GM18858 (cell line): ENCODE results near the gene PLCB1.

ENCODE experiments used
- ATAC-seq: cut with Tn5 transposase; IDR thresholded peaks from one replicate; pipeline ENCODE4 v1.9.1; 2021; ENCODE audit not compliant: unreplicated experiment

Gene PLCB1

GRCh38 chr20:8903655-8904605 lies 771.9 kb downstream of the PLCB1 start:
- ATAC-seq: no peak

DNA sequence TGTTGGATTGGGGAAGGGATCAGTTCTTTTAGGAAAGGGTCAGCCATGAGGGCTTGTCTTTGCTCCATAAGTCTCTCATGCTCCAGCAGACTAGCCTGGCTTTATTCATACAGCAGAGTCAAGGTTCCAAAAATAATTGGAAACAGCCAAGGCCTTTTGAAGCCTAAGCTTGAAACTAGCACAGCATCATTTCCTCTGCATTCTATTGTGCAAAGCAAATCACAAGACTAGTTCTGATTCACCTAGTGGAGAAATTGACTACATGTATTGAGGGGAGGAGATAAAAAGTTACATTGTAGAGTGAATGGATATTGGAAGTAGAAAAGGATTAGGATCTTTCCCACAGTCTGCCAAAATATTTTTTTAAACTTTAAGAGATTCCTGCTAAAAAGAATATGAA lies 777.5 kb downstream of the PLCB1 start:
- no peak for ATAC-seq

DNA sequence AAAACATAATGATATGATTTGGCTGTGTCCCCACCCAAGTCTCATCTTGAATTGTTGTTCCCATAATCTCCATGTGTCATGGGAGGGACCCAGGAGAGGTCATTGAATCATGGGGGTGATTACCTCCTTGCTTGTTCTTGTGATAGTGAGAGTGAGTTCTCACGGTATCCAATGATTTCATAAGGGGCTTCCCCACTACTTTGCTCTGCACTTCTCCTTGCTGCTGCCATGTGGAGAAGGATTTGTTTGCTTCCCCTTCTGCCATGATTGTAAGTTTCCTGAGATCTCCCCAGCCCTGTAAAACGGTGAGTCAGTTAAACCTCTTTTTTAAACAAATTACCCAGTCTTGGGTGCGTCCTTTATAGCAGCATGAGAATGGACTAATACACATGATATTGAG lies 780.0 kb downstream of the PLCB1 start:
- no peak for ATAC-seq

GRCh38 chr20:8912731-8913130 lies 780.7 kb downstream of the PLCB1 start:
- no peak for ATAC-seq

GRCh38 chr20:8913456-8913855 lies 781.4 kb downstream of the PLCB1 start:
- ATAC-seq: no peak

DNA sequence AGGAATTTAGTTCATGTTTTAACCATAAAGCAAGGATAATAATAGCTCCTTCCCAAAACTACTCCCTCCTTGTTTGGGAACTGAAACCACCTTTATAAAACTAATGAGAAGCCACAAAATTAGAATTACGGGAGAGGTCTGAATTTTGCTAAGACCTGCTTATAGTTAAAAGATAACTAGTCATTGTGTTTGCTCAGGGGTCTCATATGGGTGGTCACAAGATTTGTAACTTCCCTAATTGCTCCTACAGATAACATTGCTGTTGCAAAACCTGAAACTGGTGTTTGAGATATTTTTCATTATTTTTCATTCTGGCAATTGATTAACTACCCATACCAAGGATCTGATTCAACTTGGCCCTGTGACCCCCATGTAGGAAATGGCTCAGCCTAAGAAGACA lies 782.4 kb downstream of the PLCB1 start:
- no peak for ATAC-seq

DNA sequence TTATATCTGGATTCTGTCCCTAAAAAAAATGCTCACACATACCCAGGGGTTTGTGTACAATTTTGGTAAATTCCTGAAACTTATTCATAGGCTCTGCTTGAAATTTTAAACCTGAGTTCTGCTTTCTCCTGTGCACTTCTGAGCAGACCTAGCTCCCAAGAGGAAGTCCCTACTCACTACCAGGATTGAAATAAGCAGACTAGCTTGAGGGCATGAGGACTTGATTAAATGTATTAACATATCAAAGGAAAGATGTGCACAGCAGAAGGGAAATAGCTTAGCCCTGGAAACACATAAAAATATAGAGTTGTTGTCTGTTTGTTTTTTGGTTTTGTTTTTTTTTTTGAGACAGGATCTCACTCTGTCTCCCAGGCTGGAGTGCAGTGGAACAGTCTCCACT lies 785.0 kb downstream of the PLCB1 start:
- ATAC-seq: no peak

DNA sequence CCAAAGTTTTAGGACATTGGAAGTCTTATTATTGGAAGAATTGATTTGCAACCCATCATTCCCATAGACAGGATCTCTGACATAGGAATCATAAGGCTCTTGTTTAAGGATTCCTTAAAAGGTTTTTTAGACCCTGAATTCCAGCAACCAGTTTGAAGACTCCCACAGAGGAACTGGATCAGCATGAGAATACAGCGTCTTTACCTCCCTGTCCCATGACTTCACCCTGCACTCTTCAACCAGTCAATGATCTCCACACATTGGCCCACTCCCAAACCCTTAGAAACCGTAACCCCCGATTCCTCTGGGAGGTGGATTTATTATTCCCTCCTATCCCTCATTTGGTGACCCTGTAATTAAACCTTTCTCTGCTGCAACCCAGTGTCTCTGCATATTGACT lies 786.1 kb downstream of the PLCB1 start:
- ATAC-seq: no peak

GRCh38 chr20:8924539-8924938 lies 792.5 kb downstream of the PLCB1 start:
- no peak for ATAC-seq

GRCh38 chr20:8930726-8931125 lies 798.7 kb downstream of the PLCB1 start:
- no peak for ATAC-seq

DNA sequence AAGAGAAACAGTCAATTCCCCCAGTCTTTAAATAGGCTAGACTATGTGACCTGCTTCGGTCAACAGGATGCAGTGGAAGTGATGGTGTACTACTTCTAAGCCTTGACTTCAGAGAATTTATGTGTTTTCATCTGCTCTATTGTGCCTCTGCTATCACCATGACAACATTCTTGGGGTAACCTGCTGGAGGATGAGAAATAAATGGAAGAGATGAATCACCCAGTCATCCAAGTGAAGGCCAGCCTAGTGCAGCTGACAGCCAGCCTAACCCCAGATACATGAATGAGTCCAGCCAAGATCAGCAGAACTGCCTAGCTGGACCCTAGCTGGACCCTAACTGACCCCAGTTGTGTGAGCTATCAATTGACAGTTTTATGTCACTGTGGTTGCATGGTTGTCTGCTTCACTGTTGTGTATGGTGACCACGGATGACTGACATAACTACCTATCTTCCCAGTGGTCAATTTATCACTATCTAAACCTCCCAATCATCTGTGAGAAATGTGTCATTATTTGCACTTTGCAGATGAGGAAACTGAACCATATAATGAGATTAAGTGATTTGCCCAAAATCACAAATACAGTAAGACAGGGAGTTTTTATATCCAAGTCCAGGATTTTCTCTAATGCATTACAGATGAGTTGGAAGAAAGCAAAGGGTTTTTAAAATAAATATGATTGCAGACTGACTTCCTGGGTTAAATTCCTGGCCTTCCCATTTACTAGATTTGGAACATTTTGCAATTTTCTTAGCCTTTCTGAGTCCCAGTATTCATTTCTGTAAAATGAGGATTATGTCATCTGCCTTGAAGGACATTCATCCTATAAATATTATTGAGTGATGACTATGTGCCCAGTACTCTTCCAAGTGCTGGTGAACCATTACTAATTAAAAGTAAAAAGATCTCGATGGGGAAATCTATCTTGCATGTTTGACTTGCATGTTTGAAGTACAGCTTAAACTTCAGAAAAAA lies 800.4 kb downstream of the PLCB1 start:
- ATAC-seq: no peak

DNA sequence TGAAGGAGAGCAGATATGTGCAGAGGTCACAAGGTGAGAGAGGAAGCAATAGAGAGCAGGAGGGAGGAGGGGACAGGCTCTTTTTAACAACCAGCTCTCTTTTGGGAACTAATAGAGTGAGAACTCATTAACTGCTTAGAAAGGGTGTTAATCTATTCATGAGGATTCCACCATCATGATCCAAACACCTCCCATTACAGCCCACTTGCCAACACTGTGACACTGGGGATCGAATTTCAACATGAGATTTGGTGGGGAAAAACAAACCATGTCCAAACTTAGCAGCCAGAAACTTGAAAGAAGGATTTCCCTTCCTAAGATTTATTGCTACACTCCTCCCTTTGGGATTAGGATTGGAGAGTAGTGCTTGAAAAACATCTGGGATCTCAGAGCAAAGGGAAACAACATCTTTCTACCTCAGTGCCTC lies 801.3 kb downstream of the PLCB1 start:
- ATAC-seq: no peak

DNA sequence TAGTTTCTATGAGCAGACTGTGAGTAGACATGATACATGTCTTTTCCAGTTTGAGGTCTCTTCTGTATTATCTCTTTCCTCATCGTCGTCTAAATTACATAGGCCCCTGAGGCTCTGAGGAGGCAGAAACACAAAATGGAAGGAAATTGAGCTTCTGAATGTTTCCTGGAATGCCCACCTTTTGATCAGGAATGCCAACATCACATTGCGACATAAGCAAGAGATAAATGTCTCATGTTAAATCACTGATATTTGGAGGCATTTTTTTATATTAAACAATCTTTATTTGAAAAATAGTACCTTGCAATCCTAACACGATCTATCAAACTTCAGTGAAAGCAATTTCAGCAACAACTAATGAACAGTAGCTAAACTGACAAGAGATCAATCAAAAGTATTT lies 802.3 kb downstream of the PLCB1 start:
- ATAC-seq: no peak
